G401 (cell line): ENCODE measurements around the gene SLC27A5. TPM values are rescaled to one million over a fixed set of nuclear protein-coding genes. Genes with fewer than 3 reads are reported as not detected.
"Not testable (repeated sequence)": the region's sequence is repeated elsewhere in the genome, so short reads cannot be mapped to it uniquely, and the experiment has no call there.

Experiments
- DNase-seq: peaks from one replicate; pipeline ENCODE4 v3.0.0-alpha.2; 2015; ENCODE audit warnings: low spot score
- in situ Hi-C: cut with HindIII; loops from 2 replicates; pipeline ENCODE4 v1.10.0; 2016; ENCODE audit warnings: low sequenced_read_pairs, mixed read lengths
- total RNA-seq: library from RNA; depleted of rRNA; stranded (reverse); fragments of >200 nt; shearing (Covaris generic); gene quantifications from 2 replicates; pipeline ENCODE4 v1.2.3, GENCODE V29; 2014

SLC27A5 gene
- total RNA-seq, 1 experiment from 2014 or later = 12.0 TPM

- in situ Hi-C loops = no loop called here
- no peak for DNase-seq
Observed at GRCh38 chr19:58551577-58552471, 40.0 kb upstream of the SLC27A5 start.

- DNase-seq = no peak
- in situ Hi-C loops = no loop called here
Observed at GRCh38 chr19:58551123-58551497, 39.3 kb upstream of the SLC27A5 start.

GRCh38 chr19:58550362-58551122 lies 38.8 kb upstream of the SLC27A5 start:
- no peak for DNase-seq
- in situ Hi-C loops = no loop called here

- DNase-seq = no peak
- in situ Hi-C loops = no loop called here
Observed at GRCh38 chr19:58549664-58550361, 38.0 kb upstream of the SLC27A5 start.

- no peak for DNase-seq
- in situ Hi-C loops = no loop called here
Observed at GRCh38 chr19:58548859-58549663, 37.3 kb upstream of the SLC27A5 start.

GRCh38 chr19:58547323-58548312 lies 35.8 kb upstream of the SLC27A5 start:
- no peak for DNase-seq
- in situ Hi-C loops = no loop called here

- no peak for DNase-seq
- in situ Hi-C loops = no loop called here
Observed at GRCh38 chr19:58546019-58546530, 34.3 kb upstream of the SLC27A5 start.

GRCh38 chr19:58545286-58546018 lies 33.7 kb upstream of the SLC27A5 start:
- DNase-seq = no peak
- in situ Hi-C loops = no loop called here

- in situ Hi-C loops = no loop called here
- DNase-seq = no peak
Observed at GRCh38 chr19:58544591-58545285, 32.9 kb upstream of the SLC27A5 start.

- DNase-seq = peak; percentile 98
- in situ Hi-C loops = no loop called here
Observed at GRCh38 chr19:58543826-58544590, 32.2 kb upstream of the SLC27A5 start, which contains the start of gene TRIM28. TSS of gene TRIM28 (plus strand) at chr19:58544064. CDS start at chr19:58544758, 694 bp downstream.

GRCh38 chr19:58542641-58543372 lies 31.0 kb upstream of the SLC27A5 start:
- in situ Hi-C loops, DNase-seq: not testable (repeated sequence)

- DNase-seq = not testable (repeated sequence)
Observed at GRCh38 chr19:58539169-58539559, 27.4 kb upstream of the SLC27A5 start.

GRCh38 chr19:58538257-58539168 lies 26.7 kb upstream of the SLC27A5 start:
- in situ Hi-C loops = no loop called here
- no peak for DNase-seq

More at GRCh38 chr19:58539169-58539559, 27.4 kb upstream of the SLC27A5 start:
- in situ Hi-C loops = not testable (repeated sequence)
